Thoracic aorta (tissue), 2 donors: ENCODE data around the gene ADGB. TPM values are rescaled to one million over a fixed set of nuclear protein-coding genes. Genes with fewer than 3 reads are reported as not detected.

Experiments used
- ATAC-seq: fragments of 150-250 bp; one replicate; pipeline ENCODE4 v1.8.0; 2017; ENCODE audit warnings: low read depth; ENCODE audit not compliant: insufficient number of reproducible peaks, low FRiP score
- DNase-seq: peaks from one replicate; pipeline ENCODE4 v3.0.0-alpha.2; 2020; ENCODE audit warnings: low spot score
- H3K27ac ChIP-seq, 2 donors: fragments of 200-600 bp; sonication (generic); 1 replicate in 1 of 2; 2 replicates in 1 of 2; pipeline ENCODE4 v1.5.1; 2016; ENCODE audit warnings: mild to moderate bottlenecking in 2 of 2, moderate library complexity in 2 of 2
- H3K27me3 ChIP-seq: fragments of 200-600 bp; sonication (generic); replicated peaks from 2 replicates; pipeline ENCODE4 v1.6.0; 2016; ENCODE audit warnings: mild to moderate bottlenecking; ENCODE audit not compliant: insufficient read depth
- H3K36me3 ChIP-seq: fragments of 200-600 bp; sonication (generic); one replicate; pipeline ENCODE4 v1.5.1; 2016
- H3K4me1 ChIP-seq, 2 donors: fragments of 200-600 bp; sonication (generic); 1 replicate in 1 of 2; 2 replicates in 1 of 2; pipeline versions ENCODE4 v1.5.1 to v1.6.0; 2016; ENCODE audit warnings: low read depth in 2 of 2, mild to moderate bottlenecking in 1 of 2; ENCODE audit not compliant: control insufficient read depth in 1 of 2
- H3K4me3 ChIP-seq: fragments of 200-600 bp; sonication (generic); 2 replicates; pipeline ENCODE4 v1.5.1; 2016; ENCODE audit warnings: mild to moderate bottlenecking
- H3K9me3 ChIP-seq: fragments of 200-600 bp; sonication (generic); 2 replicates; pipeline ENCODE4 v1.5.1; 2016
- total RNA-seq, 2 donors: library from RNA; depleted of rRNA; stranded (reverse); fragments of >200 nt; gene quantifications; one replicate each; pipeline versions ENCODE4 v1.1.0 to v1.2.3, GENCODE V29; 2016
- TF ChIP-seq, protein P1 (sequence below): fragments of 200-600 bp; sonication (generic); IDR thresholded peaks from one replicate; pipeline ENCODE4 v1.5.1; 2019; ENCODE audit warnings: antibody characterized with exemption

The ADGB gene
- total RNA-seq, 2 donors from 2014 or later, result not detected

DNA sequence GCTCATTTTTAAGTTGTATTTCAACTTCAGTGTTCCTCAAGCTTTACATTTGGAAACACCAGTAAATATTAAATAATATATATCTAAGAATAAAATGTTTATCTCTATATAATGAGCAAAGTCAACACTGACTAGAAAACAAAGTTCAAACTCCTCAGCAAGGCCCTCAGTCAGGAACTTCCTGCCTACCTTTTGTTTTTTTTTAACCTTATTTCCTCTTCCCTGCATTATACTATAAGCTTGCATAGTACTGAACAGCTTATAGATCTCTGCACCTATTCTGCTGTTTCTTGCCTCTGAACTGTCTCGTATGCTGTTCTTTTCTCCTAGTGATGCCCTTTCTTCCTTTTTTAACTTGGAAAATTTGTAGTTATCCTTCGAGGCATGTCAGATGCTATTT lies 29.6 kb downstream of the ADGB start:
- Histone ChIP-seq H3K4me3 (no peak overlapping the region), H3K36me3 (no peaks in the 10 kb centered on the region), H3K4me1 (no peaks in the 10 kb centered on the region), H3K27ac (no peak overlapping the region), H3K27me3 (no peaks in the 10 kb centered on the region), H3K9me3 (no peaks in the 10 kb centered on the region)
- DNase-seq (no peak), ATAC-seq (no peak)
- TF ChIP-seq, protein P1, sequence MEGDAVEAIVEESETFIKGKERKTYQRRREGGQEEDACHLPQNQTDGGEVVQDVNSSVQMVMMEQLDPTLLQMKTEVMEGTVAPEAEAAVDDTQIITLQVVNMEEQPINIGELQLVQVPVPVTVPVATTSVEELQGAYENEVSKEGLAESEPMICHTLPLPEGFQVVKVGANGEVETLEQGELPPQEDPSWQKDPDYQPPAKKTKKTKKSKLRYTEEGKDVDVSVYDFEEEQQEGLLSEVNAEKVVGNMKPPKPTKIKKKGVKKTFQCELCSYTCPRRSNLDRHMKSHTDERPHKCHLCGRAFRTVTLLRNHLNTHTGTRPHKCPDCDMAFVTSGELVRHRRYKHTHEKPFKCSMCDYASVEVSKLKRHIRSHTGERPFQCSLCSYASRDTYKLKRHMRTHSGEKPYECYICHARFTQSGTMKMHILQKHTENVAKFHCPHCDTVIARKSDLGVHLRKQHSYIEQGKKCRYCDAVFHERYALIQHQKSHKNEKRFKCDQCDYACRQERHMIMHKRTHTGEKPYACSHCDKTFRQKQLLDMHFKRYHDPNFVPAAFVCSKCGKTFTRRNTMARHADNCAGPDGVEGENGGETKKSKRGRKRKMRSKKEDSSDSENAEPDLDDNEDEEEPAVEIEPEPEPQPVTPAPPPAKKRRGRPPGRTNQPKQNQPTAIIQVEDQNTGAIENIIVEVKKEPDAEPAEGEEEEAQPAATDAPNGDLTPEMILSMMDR, result no peak

DNA sequence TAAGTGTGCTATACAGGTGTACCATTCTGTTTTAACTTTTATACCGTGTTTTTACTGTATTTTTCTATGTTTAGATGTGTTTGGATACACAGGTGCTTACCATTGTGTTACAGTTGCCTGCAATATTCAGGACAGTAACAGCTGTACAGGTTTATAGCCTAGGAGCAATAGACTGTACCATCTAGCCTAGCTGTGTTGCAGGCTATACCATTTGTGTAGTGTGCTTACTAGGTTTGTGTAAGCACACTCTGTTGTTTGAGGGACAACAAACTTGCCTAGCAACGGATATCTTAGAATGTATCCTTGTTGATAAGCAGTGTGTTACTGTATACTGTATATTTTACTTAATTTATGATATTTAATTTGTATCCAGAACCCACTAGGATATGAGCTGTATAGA lies 35.2 kb downstream of the ADGB start:
- ATAC-seq, result no peak
- Histone ChIP-seq H3K36me3 (no peaks in the 10 kb centered on the region), H3K4me1 (no peaks in the 10 kb centered on the region), H3K27ac (no peak overlapping the region), H3K9me3 (no peaks in the 10 kb centered on the region), H3K27me3 (no peaks in the 10 kb centered on the region), H3K4me3 (no peak overlapping the region)
- TF ChIP-seq, protein P1, result no peak
- no peak for DNase-seq

DNA sequence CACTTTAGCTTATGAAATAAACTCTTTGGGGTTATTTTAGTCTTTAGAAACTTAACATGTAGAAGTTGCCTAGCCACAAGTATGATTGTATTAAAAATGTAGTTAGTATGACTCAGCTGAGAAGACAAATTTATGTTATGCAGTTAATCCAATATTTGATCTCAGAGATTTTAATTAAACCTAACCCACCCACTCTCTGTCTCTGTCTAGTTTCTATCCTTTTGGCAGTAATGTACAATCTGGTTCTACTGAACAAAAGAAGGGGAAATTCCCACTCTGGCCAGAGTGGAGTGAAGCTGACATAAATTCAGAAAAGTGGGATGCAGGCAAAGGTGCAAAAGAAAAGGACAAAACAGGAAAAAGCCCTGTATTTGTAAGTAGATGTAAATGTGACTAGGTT lies 36.4 kb downstream of the ADGB start:
- H3K9me3 ChIP-seq, result no peaks in the 10 kb centered on the region
- no peaks in the 10 kb centered on the region for H3K4me1 ChIP-seq
- H3K27me3 ChIP-seq, result no peaks in the 10 kb centered on the region
- DNase-seq (no peak), ATAC-seq (no peak)
- H3K36me3 ChIP-seq, result no peaks in the 10 kb centered on the region
- no peak overlapping the region for H3K27ac ChIP-seq
- TF ChIP-seq, protein P1, result no peak
- no peak overlapping the region for H3K4me3 ChIP-seq

DNA sequence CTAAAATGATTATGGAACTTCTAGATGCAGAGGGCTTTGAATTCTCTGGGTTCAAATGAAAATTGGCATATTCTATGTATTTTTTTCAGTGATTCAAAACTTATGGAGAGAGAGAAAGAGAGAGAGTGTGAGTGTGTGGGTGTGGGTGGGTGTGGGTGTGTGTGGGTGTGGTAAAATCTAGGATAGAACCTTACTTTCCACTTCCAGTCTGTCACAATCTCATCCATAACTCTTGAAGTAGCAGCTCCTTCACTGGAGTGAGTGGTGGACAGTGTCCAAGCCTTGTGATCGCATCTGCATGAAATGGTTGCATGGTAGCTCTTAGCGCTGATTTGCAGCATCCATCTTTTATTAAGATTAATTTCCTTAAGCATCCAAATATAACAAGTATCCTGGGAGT lies 37.7 kb downstream of the ADGB start:
- Histone ChIP-seq H3K4me1 (no peaks in the 10 kb centered on the region), H3K9me3 (no peaks in the 10 kb centered on the region), H3K27ac (no peak overlapping the region), H3K27me3 (no peaks in the 10 kb centered on the region), H3K4me3 (no peak overlapping the region), H3K36me3 (no peaks in the 10 kb centered on the region)
- no peak for DNase-seq
- no peak for ATAC-seq
- TF ChIP-seq, protein P1, result no peak

DNA sequence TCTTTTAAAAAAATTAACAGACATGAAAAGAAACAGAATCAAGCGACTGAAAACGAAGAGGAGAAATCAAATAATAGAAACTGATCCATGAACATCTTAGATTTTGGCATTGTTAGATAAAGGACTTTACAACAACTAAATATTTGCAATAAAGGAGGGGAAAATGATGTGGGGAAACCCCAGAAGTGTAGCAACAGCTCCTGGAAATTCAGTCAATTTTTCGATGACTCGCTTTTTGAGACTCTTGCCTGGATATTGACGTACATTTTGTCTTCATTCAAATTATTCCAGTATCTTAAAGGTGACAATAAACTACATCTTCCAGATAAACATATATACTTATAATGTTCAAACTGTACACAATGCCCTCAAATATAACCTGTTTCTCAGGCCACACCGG lies 44.1 kb downstream of the ADGB start:
- H3K36me3 ChIP-seq, result no peaks in the 10 kb centered on the region
- no peak overlapping the region for H3K27ac ChIP-seq
- H3K4me3 ChIP-seq, result no peak overlapping the region
- DNase-seq (no peak), ATAC-seq (no peak)
- H3K4me1 ChIP-seq, result no peaks in the 10 kb centered on the region
- H3K9me3 ChIP-seq, result no peaks in the 10 kb centered on the region
- TF ChIP-seq, protein P1, result no peak
- no peaks in the 10 kb centered on the region for H3K27me3 ChIP-seq
